ENCODE measurements around the gene PYGO2. TPM values are rescaled to one million over a fixed set of nuclear protein-coding genes. Genes with fewer than 3 reads are reported as not detected.

PYGO2 gene
- total RNA-seq, 1 donor from 2014 or later: 19.2 TPM

GRCh38 chr1:154953611-154954038 is 8.0 kb downstream of the PYGO2 start:
- no peak for DNase-seq (ENCODE audit: extremely low spot score in 2 of 2)
- Histone ChIP-seq H3K4me1 (peaks cover 49% of the 10 kb centered on the region), H3K4me3 (peak overlapping the region in 1 of 2 donors; percentile 56), H3K36me3 (peaks cover 0 to 12% of the 10 kb centered on the region in 2 donors), H3K9me3 (no peaks in the 10 kb centered on the region), H3K27ac (no peak overlapping the region), H3K27me3 (no peaks in the 10 kb centered on the region)
- TF ChIP-seq POLR2A (IDR thresholded peaks at IDR 0.05): no peak
- TF ChIP-seq, protein P1, sequence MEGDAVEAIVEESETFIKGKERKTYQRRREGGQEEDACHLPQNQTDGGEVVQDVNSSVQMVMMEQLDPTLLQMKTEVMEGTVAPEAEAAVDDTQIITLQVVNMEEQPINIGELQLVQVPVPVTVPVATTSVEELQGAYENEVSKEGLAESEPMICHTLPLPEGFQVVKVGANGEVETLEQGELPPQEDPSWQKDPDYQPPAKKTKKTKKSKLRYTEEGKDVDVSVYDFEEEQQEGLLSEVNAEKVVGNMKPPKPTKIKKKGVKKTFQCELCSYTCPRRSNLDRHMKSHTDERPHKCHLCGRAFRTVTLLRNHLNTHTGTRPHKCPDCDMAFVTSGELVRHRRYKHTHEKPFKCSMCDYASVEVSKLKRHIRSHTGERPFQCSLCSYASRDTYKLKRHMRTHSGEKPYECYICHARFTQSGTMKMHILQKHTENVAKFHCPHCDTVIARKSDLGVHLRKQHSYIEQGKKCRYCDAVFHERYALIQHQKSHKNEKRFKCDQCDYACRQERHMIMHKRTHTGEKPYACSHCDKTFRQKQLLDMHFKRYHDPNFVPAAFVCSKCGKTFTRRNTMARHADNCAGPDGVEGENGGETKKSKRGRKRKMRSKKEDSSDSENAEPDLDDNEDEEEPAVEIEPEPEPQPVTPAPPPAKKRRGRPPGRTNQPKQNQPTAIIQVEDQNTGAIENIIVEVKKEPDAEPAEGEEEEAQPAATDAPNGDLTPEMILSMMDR (IDR thresholded peaks at IDR 0.05): no peak
- no peak for TF ChIP-seq POLR2AphosphoS5 (IDR thresholded peaks at IDR 0.05; ENCODE audit: insufficient read depth in 1 of 2, low read depth in 1 of 2)
- intact Hi-C loops (cut with DNase I): no loop called here

- TF ChIP-seq, protein P1 (IDR thresholded peaks at IDR 0.05): no peak
- TF ChIP-seq POLR2A (IDR thresholded peaks at IDR 0.05): no peak
- TF ChIP-seq POLR2AphosphoS5 (IDR thresholded peaks at IDR 0.05; ENCODE audit: insufficient read depth in 1 of 2, low read depth in 1 of 2): no peak
- H3K4me3 ChIP-seq: no peak overlapping the region
- no peak overlapping the region for H3K27ac ChIP-seq
- intact Hi-C loops (cut with DNase I): no loop called here
- H3K4me1 ChIP-seq: peaks cover 42% of the 10 kb centered on the region
- peaks cover 0 to 14% of the 10 kb centered on the region in 2 donors for H3K36me3 ChIP-seq
- DNase-seq (ENCODE audit: extremely low spot score in 2 of 2): no peak
- H3K9me3 ChIP-seq: no peaks in the 10 kb centered on the region
- no peaks in the 10 kb centered on the region for H3K27me3 ChIP-seq
These were observed 8.9 kb downstream of the PYGO2 start for GRCh38 chr1:154952664-154953063.

- no peaks in the 10 kb centered on the region for H3K27me3 ChIP-seq
- H3K4me1 ChIP-seq: peaks cover 38% of the 10 kb centered on the region
- no peak for TF ChIP-seq POLR2A (IDR thresholded peaks at IDR 0.05)
- no peak for TF ChIP-seq POLR2AphosphoS5 (IDR thresholded peaks at IDR 0.05; ENCODE audit: insufficient read depth in 1 of 2, low read depth in 1 of 2)
- TF ChIP-seq, protein P1 (IDR thresholded peaks at IDR 0.05): no peak
- no peak overlapping the region for H3K27ac ChIP-seq
- no peaks in the 10 kb centered on the region for H3K9me3 ChIP-seq
- peaks cover 0 to 19% of the 10 kb centered on the region in 2 donors for H3K36me3 ChIP-seq
- DNase-seq (ENCODE audit: extremely low spot score in 2 of 2): no peak
- no peak overlapping the region for H3K4me3 ChIP-seq
- intact Hi-C loops (cut with DNase I): no loop called here
These were observed 9.5 kb downstream of the PYGO2 start for GRCh38 chr1:154951901-154952657.

DNA sequence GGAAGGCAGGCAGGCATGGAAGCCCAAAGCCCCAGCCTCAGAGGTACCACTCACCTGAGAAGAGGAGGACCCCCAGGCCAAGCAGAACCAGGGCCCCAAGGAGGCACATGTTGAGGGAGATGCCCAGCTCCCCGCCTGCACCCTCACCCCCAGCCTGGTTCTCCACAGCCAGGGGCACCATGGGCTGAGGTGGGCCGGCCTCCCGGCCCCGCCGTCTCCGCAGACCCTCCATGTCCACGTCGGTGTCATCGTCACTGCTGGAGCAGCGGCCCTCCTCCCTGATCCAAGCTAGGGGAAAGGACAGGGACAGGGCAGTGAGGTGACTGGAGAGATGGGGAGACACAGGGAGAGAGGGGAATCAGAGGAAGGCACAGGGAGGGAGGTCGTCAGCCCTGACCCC is 13.5 kb downstream of the PYGO2 start:
- no peaks in the 10 kb centered on the region for H3K27me3 ChIP-seq
- peaks cover 0 to 27% of the 10 kb centered on the region in 2 donors for H3K36me3 ChIP-seq
- intact Hi-C loops (cut with DNase I): no loop called here
- TF ChIP-seq POLR2AphosphoS5 (IDR thresholded peaks at IDR 0.05; ENCODE audit: insufficient read depth in 1 of 2, low read depth in 1 of 2) (no peak), POLR2A (IDR thresholded peaks at IDR 0.05) (no peak)
- TF ChIP-seq, protein P1 (IDR thresholded peaks at IDR 0.05): no peak
- H3K27ac ChIP-seq: no peak overlapping the region
- H3K4me3 ChIP-seq: no peak overlapping the region
- no peak for DNase-seq (ENCODE audit: extremely low spot score in 2 of 2)
- peaks cover 15% of the 10 kb centered on the region for H3K4me1 ChIP-seq
- no peaks in the 10 kb centered on the region for H3K9me3 ChIP-seq
